Mammary epithelial cell (primary cell): Measurements from ENCODE around the gene BEX3.

Source experiments
- EZH2 ChIP-seq: IDR thresholded peaks from 2 replicates; pipeline ENCODE4 v1.6.1; 2012; ENCODE audit warnings: low read length, inconsistent platforms, borderline replicate concordance
- TF ChIP-seq, protein P1 (sequence below), 2 donors: IDR thresholded peaks in 1 of 2; conservative IDR thresholded peaks in 1 of 2; 2 replicates each; pipeline ENCODE4 v1.5.1; 2011 to 2012; ENCODE audit warnings: inconsistent platforms in 2 of 2, low read length in 2 of 2, mild to moderate bottlenecking in 2 of 2, control low read depth in 1 of 2, low read depth in 1 of 2; ENCODE audit not compliant: insufficient read depth in 1 of 2; ENCODE audit errors: extremely low read depth in 1 of 2

DNA sequence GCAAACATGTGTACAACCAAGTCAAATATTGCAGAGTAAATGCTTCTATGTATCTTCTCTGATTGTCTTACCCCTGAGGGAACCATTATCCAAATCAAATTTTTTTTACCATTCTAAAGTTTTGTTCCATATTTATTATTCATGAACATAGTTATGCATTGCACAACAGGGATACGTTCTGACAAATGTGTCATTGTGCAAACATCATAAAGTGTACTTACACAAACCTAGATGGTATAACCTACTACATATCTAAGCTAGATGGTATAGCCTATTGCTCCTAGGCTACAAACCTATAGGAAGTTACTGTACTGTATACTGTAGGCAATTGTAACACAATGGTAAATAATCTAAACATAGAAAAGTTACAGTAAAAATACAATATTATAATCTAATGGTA lies 23.4 kb downstream of the BEX3 start:
- TF ChIP-seq, protein P1, sequence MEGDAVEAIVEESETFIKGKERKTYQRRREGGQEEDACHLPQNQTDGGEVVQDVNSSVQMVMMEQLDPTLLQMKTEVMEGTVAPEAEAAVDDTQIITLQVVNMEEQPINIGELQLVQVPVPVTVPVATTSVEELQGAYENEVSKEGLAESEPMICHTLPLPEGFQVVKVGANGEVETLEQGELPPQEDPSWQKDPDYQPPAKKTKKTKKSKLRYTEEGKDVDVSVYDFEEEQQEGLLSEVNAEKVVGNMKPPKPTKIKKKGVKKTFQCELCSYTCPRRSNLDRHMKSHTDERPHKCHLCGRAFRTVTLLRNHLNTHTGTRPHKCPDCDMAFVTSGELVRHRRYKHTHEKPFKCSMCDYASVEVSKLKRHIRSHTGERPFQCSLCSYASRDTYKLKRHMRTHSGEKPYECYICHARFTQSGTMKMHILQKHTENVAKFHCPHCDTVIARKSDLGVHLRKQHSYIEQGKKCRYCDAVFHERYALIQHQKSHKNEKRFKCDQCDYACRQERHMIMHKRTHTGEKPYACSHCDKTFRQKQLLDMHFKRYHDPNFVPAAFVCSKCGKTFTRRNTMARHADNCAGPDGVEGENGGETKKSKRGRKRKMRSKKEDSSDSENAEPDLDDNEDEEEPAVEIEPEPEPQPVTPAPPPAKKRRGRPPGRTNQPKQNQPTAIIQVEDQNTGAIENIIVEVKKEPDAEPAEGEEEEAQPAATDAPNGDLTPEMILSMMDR (conservative IDR thresholded peaks at IDR 0.05 in 1 of 2, IDR thresholded peaks at IDR 0.05 in 1 of 2; ENCODE audit: extremely low read depth in 1 of 2, insufficient read depth in 1 of 2, low read depth in 1 of 2, low read length in 2 of 2): no peak
- no peak for TF ChIP-seq EZH2
